Muscle layer of colon (tissue), 2 donors: ENCODE data around the gene G0S2.

ENCODE experiments used
- H3K27ac ChIP-seq: one replicate; pipeline ENCODE4 v1.7.0; 2013; ENCODE audit warnings: low read depth, mild to moderate bottlenecking, low read length, moderate library complexity
- H3K27me3 ChIP-seq, 2 donors: one replicate each; pipeline ENCODE4 v1.7.0; 2013; ENCODE audit warnings: low read length in 2 of 2, mild to moderate bottlenecking in 2 of 2; ENCODE audit not compliant: insufficient read depth in 2 of 2, control insufficient read depth in 1 of 2
- H3K36me3 ChIP-seq: one replicate; pipeline ENCODE4 v1.7.0; 2013; ENCODE audit warnings: mild to moderate bottlenecking, low read length; ENCODE audit not compliant: insufficient read depth
- H3K4me1 ChIP-seq: one replicate; pipeline ENCODE4 v1.7.0; 2013; ENCODE audit warnings: mild to moderate bottlenecking, low read length; ENCODE audit not compliant: insufficient read depth
- H3K4me3 ChIP-seq, 2 donors: one replicate each; pipeline ENCODE4 v1.7.0; 2013; ENCODE audit warnings: low read length in 2 of 2, low read depth in 1 of 2, mild to moderate bottlenecking in 1 of 2, moderate library complexity in 1 of 2
- H3K9ac ChIP-seq: one replicate; pipeline ENCODE4 v1.7.0; 2013; ENCODE audit warnings: low read length
- H3K9me3 ChIP-seq: one replicate; pipeline ENCODE4 v1.7.0; 2013; ENCODE audit warnings: mild to moderate bottlenecking, low read length
- donor health status: abdominal sarcoma.
- donor health status: Adenocarcinoma of cecum.

G0S2 gene

DNA sequence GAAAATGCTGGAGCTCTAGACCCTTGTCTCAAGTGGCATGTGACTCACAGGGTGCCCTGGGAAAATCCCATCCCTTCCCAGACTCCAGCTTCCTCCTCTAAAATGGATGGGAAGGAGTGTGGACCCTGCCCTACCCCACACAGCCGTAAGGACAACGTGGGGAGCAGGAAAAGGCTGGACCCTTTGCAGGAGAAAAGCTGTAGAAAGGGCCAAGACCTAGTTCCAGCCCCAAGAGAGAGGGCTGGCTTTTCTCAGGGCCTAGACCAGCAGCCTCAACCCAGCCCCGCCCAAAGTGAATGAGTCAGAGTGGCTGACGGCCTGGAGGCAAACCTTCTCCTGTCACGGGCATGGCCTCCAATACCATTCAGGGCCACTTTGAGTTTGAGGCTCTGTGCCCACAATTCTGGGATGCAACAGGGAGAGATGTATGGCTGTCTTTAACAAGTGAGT is 24.0 kb upstream of the G0S2 start:
- H3K4me3 ChIP-seq, result no peak overlapping the region
- no peaks in the 10 kb centered on the region for H3K36me3 ChIP-seq
- no peak overlapping the region for H3K27ac ChIP-seq
- no peak overlapping the region for H3K9ac ChIP-seq
- H3K4me1 ChIP-seq, result peaks cover 26% of the 10 kb centered on the region
- H3K9me3 ChIP-seq, result no peaks in the 10 kb centered on the region
- no peaks in the 10 kb centered on the region for H3K27me3 ChIP-seq

GRCh38 chr1:209652121-209652735 is 23.0 kb upstream of the G0S2 start, which contains the start of gene LAMB3:
LAMB3 (minus strand) TSS chr1:209652425; CDS start chr1:209650944, 1,481 bp downstream.
- H3K9me3 ChIP-seq, result no peaks in the 10 kb centered on the region
- no peak within 1 kb of the TSS for H3K9ac ChIP-seq
- H3K4me1 ChIP-seq, result peaks cover 21% of the 10 kb centered on the region

GRCh38 chr1:209652873-209653401 is 22.3 kb upstream of the G0S2 start:
- H3K9ac ChIP-seq, result no peak overlapping the region
- H3K9me3 ChIP-seq, result no peaks in the 10 kb centered on the region
- peaks cover 19% of the 10 kb centered on the region for H3K4me1 ChIP-seq
- H3K27me3 ChIP-seq, result no peaks in the 10 kb centered on the region
- no peaks in the 10 kb centered on the region for H3K36me3 ChIP-seq
- no peak overlapping the region for H3K4me3 ChIP-seq
- no peak overlapping the region for H3K27ac ChIP-seq

More at GRCh38 chr1:209652121-209652735, 23.0 kb upstream of the G0S2 start, which contains the start of gene LAMB3:
- H3K36me3 ChIP-seq, result no peaks in the 10 kb centered on the region
- H3K27me3 ChIP-seq, result no peaks in the 10 kb centered on the region
- no peak within 1 kb of the TSS for H3K4me3 ChIP-seq
- H3K27ac ChIP-seq, result no peak within 1 kb of the TSS

GRCh38 chr1:209653915-209654351 is 21.3 kb upstream of the G0S2 start:
- Histone ChIP-seq H3K4me1 (peaks cover 19% of the 10 kb centered on the region), H3K27me3 (no peaks in the 10 kb centered on the region), H3K27ac (no peak overlapping the region), H3K36me3 (no peaks in the 10 kb centered on the region), H3K4me3 (no peak overlapping the region), H3K9me3 (no peaks in the 10 kb centered on the region), H3K9ac (no peak overlapping the region)

GRCh38 chr1:209655411-209656231 is 19.6 kb upstream of the G0S2 start:
- Histone ChIP-seq H3K4me1 (peaks cover 19% of the 10 kb centered on the region), H3K9ac (no peak overlapping the region), H3K9me3 (no peaks in the 10 kb centered on the region), H3K27ac (no peak overlapping the region), H3K36me3 (no peaks in the 10 kb centered on the region), H3K4me3 (no peak overlapping the region), H3K27me3 (no peaks in the 10 kb centered on the region)

GRCh38 chr1:209657140-209657879 is 17.9 kb upstream of the G0S2 start:
- no peaks in the 10 kb centered on the region for H3K36me3 ChIP-seq
- no peak overlapping the region for H3K9ac ChIP-seq
- H3K4me1 ChIP-seq, result peaks cover 11% of the 10 kb centered on the region
- no peak overlapping the region for H3K4me3 ChIP-seq
- no peaks in the 10 kb centered on the region for H3K27me3 ChIP-seq
- no peak overlapping the region for H3K27ac ChIP-seq
- no peaks in the 10 kb centered on the region for H3K9me3 ChIP-seq

DNA sequence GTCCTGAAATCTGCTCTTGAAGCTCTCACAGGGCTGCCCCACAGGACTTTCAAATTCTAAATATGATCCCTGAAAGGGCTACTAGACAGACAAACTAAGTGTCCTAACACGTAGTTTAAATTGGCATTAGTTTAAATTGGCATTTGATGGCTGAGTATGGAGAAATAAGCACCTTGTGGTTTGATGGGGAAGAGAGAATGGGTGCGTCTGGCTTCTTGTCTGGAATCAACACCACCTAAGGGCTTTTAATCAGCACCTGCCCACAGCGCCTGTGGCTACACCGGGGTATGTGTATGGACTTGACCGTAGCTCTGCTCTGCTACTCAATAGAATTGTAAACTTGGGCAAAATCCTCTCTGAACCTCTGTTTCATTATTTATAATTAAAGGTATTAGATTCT is 17.3 kb upstream of the G0S2 start:
- peaks cover 7% of the 10 kb centered on the region for H3K4me1 ChIP-seq
- H3K9me3 ChIP-seq, result no peaks in the 10 kb centered on the region
- H3K27ac ChIP-seq, result no peak overlapping the region
- H3K36me3 ChIP-seq, result no peaks in the 10 kb centered on the region
- no peak overlapping the region for H3K4me3 ChIP-seq
- H3K27me3 ChIP-seq, result no peaks in the 10 kb centered on the region
- H3K9ac ChIP-seq, result no peak overlapping the region

GRCh38 chr1:209659909-209660308 is 15.3 kb upstream of the G0S2 start:
- Histone ChIP-seq H3K36me3 (no peaks in the 10 kb centered on the region), H3K27ac (no peak overlapping the region), H3K4me3 (no peak overlapping the region), H3K4me1 (no peaks in the 10 kb centered on the region), H3K27me3 (no peaks in the 10 kb centered on the region), H3K9ac (no peak overlapping the region), H3K9me3 (no peaks in the 10 kb centered on the region)

DNA sequence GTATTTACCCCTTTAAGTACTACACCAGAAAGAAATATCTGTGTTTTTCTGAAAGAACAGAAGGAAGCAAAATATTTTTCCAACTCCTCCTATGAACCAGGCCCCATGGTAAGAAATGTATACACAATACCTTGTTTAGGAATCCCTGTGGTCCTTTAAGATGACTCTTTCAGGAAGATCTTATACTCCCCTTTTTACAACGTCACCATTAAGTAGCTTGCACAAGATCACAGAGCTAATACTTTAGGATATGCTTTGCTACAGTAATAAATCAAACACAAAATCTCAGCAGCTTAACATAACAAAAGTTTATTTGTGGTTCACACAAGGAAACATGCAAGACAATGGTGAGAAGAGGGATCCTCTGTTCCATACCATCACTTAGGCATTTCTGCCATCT is 14.1 kb upstream of the G0S2 start:
- no peak overlapping the region for H3K4me3 ChIP-seq
- no peaks in the 10 kb centered on the region for H3K4me1 ChIP-seq
- H3K9ac ChIP-seq, result no peak overlapping the region
- H3K9me3 ChIP-seq, result no peaks in the 10 kb centered on the region
- H3K27ac ChIP-seq, result no peak overlapping the region
- H3K36me3 ChIP-seq, result no peaks in the 10 kb centered on the region
- H3K27me3 ChIP-seq, result no peaks in the 10 kb centered on the region

DNA sequence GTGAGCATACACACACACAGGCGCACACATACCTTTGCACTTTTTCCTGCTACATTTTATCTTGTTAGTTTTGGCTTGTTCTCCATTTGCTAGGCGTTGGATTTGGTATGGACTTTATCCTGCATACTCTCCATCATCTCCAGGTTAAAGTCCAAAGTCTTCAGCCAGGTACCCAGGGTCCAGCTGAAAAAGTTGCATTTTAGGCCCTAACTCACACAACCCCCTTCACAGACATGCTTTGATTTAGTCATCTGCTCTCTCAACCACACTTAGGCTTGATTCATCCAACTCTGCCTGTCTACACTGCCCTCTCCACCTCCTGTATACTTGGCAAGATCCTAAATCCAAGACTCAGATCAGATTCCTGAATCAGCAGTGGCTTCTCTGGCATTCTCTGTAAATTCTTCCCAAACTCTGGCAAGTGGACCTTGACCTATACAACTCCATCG is 12.3 kb upstream of the G0S2 start:
- Histone ChIP-seq H3K9me3 (no peaks in the 10 kb centered on the region), H3K27ac (no peak overlapping the region), H3K27me3 (no peaks in the 10 kb centered on the region), H3K36me3 (no peaks in the 10 kb centered on the region), H3K9ac (no peak overlapping the region), H3K4me1 (no peaks in the 10 kb centered on the region), H3K4me3 (no peak overlapping the region)

- Histone ChIP-seq H3K27me3 (no peaks in the 10 kb centered on the region), H3K4me3 (no peak overlapping the region), H3K4me1 (no peaks in the 10 kb centered on the region), H3K9ac (no peak overlapping the region), H3K36me3 (no peaks in the 10 kb centered on the region), H3K9me3 (no peaks in the 10 kb centered on the region), H3K27ac (no peak overlapping the region)
These were observed 8.1 kb upstream of the G0S2 start for GRCh38 chr1:209667103-209667502.
